Body of pancreas (tissue), 4 donors: Measurements from ENCODE around the gene OR4F15.
"Not testable (repeated sequence)": the region's sequence is repeated elsewhere in the genome, so short reads cannot be mapped to it uniquely, and the experiment has no call there.

ENCODE experiments used
- CTCF ChIP-seq, 7 experiments: fragments of 450-650 bp in 4 of 7; fragments of 200-600 bp in 3 of 7; sonication (generic) in 3 of 7; IDR thresholded peaks; one replicate each; pipeline ENCODE4 v1.5.1; 2016 to 2019; ENCODE audit warnings: antibody characterized with exemption in 7 of 7
- POLR2A ChIP-seq, 3 donors: fragments of 450-650 bp; IDR thresholded peaks; one replicate each; pipeline ENCODE4 v1.6.1; 2016; ENCODE audit warnings: antibody characterized with exemption in 3 of 3, mild to moderate bottlenecking in 2 of 3

GRCh38 chr15:101786422-101786821, 25.6 kb upstream of the OR4F15 start:
- not testable (repeated sequence) for TF ChIP-seq CTCF, POLR2A (IDR thresholded peaks at IDR 0.05)
